ENCODE data around the gene LDLRAD4. TPM values are rescaled to one million over a fixed set of nuclear protein-coding genes. Genes with fewer than 3 reads are reported as not detected.

LDLRAD4 gene
- total RNA-seq, 4 donors from 2014 or later: 2.7 to 22.5 (median 10.8) TPM

GRCh38 chr18:13520306-13520705 is 301.7 kb downstream of the LDLRAD4 start:
- WGBS, 2 donors: 67 to 75% methylated on average over 6 of the region's 6 CpGs
- H3K4me3 ChIP-seq (ENCODE audit: low read depth, poor library complexity, severe bottlenecking): no peak overlapping the region
- DNase-seq (ENCODE audit: low spot score in 2 of 2): peak; percentile 38 to 87
- no peak for TF ChIP-seq CTCF (IDR thresholded peaks at IDR 0.05)
- no peak for TF ChIP-seq POLR2A (IDR thresholded peaks at IDR 0.05)
- intact Hi-C loops (cut with DNase I; ENCODE audit: low total_unique reads): no loop called here

GRCh38 chr18:13520741-13521140 is 302.2 kb downstream of the LDLRAD4 start:
- no peak overlapping the region for H3K4me3 ChIP-seq (ENCODE audit: low read depth, poor library complexity, severe bottlenecking)
- TF ChIP-seq CTCF (IDR thresholded peaks at IDR 0.05) (no peak), POLR2A (IDR thresholded peaks at IDR 0.05) (no peak)
- peak in 1 of 2 donors; percentile 65 for DNase-seq (ENCODE audit: low spot score in 2 of 2)
- WGBS, 2 donors: 90 to 94% methylated on average over 5 of the region's 5 CpGs
- intact Hi-C loops (cut with DNase I; ENCODE audit: low total_unique reads): no loop called here

GRCh38 chr18:13521418-13521817 is 302.9 kb downstream of the LDLRAD4 start:
- no peak for TF ChIP-seq CTCF (IDR thresholded peaks at IDR 0.05)
- no peak for TF ChIP-seq POLR2A (IDR thresholded peaks at IDR 0.05)
- H3K4me3 ChIP-seq (ENCODE audit: low read depth, poor library complexity, severe bottlenecking): no peak overlapping the region
- no peak for DNase-seq (ENCODE audit: low spot score in 2 of 2)
- intact Hi-C loops (cut with DNase I; ENCODE audit: low total_unique reads): no loop called here
- WGBS, 2 donors: 88 to 89% methylated on average over 4 of the region's 4 CpGs

- TF ChIP-seq CTCF (IDR thresholded peaks at IDR 0.05) (no peak), POLR2A (IDR thresholded peaks at IDR 0.05) (no peak)
- intact Hi-C loops (cut with DNase I; ENCODE audit: low total_unique reads): no loop called here
- H3K4me3 ChIP-seq (ENCODE audit: low read depth, poor library complexity, severe bottlenecking): no peak overlapping the region
- WGBS, 2 donors: 91 to 92% methylated on average over 2 of the region's 2 CpGs
- no peak for DNase-seq (ENCODE audit: low spot score in 2 of 2)
These were observed 303.7 kb downstream of the LDLRAD4 start for GRCh38 chr18:13522256-13522655.

GRCh38 chr18:13522861-13523660 is 304.5 kb downstream of the LDLRAD4 start:
- no peak for DNase-seq (ENCODE audit: low spot score in 2 of 2)
- TF ChIP-seq POLR2A (IDR thresholded peaks at IDR 0.05): no peak
- TF ChIP-seq CTCF (IDR thresholded peaks at IDR 0.05): no peak
- intact Hi-C loops (cut with DNase I; ENCODE audit: low total_unique reads): no loop called here
- no peak overlapping the region for H3K4me3 ChIP-seq (ENCODE audit: low read depth, poor library complexity, severe bottlenecking)
- WGBS, 2 donors: 85 to 94% methylated on average over 15 of the region's 15 CpGs

GRCh38 chr18:13524054-13524453 is 305.5 kb downstream of the LDLRAD4 start:
- TF ChIP-seq POLR2A (IDR thresholded peaks at IDR 0.05) (no peak), CTCF (IDR thresholded peaks at IDR 0.05) (no peak)
- no peak overlapping the region for H3K4me3 ChIP-seq (ENCODE audit: low read depth, poor library complexity, severe bottlenecking)
- DNase-seq (ENCODE audit: low spot score in 2 of 2): no peak
- intact Hi-C loops (cut with DNase I; ENCODE audit: low total_unique reads): no loop called here
- 92 to 95% methylated on average over 5 of the region's 5 CpGs for WGBS, 2 donors

Data from lower leg skin (tissue), 4 donors.